ENCODE results near the gene ATL3. TPM values are rescaled to one million over a fixed set of nuclear protein-coding genes. Genes with fewer than 3 reads are reported as not detected.

Gene ATL3
- total and polyA plus RNA-seq, 2 of the 4 experiments (the other 2 are of a cell fraction): 19.9 to 131 TPM

DNA sequence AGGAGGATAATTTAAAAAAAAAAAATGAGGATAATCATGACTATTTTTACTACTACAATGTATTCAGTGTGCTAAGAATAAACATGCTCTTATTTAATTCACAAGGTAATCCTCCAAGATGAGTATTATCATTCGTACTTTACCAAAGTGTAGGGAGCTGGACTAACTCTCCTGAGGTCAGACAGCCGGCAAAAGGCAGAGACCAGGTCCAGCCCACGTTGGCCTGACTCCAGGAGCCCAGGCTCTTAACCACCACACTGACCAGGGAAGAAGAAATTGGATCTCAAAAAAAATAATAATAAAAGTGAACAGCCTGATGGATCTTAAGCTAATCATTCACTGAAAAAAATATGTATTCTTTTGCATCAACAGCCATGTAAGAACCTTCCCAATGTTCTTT, 82.2 kb downstream of the ATL3 start:
- Histone ChIP-seq H3K4ac (ENCODE audit: low read depth, low read length) (no peak overlapping the region), H3K9ac (ENCODE audit: low read depth, low read length) (no peak overlapping the region), H4K20me1 (ENCODE audit: insufficient read depth, low read length) (no peaks in the 10 kb centered on the region), H3K27ac (ENCODE audit: insufficient read depth, low read length) (no peak overlapping the region), H3K36me3 (ENCODE audit: control insufficient read depth, insufficient read depth, low read length) (no peaks in the 10 kb centered on the region), H3K4me1 (ENCODE audit: control insufficient read depth, insufficient read depth, low read length) (no peaks in the 10 kb centered on the region), H3K14ac (replicated peaks; ENCODE audit: low read depth, low read length) (no peak overlapping the region), H3K56ac (ENCODE audit: extremely low read depth, insufficient read depth, low read length) (no peak overlapping the region), H2AK9ac (replicated peaks; ENCODE audit: low read depth, low read length, poor library complexity) (no peak overlapping the region), H3K79me1 (ENCODE audit: low read depth in 1 of 2, low read length in 2 of 2) (no peaks in the 10 kb centered on the region), H2AK5ac (ENCODE audit: low read depth, low read length) (no peak overlapping the region), H2BK15ac (ENCODE audit: low read depth, low read length) (no peak overlapping the region), H2BK120ac (ENCODE audit: low read depth, low read length) (no peak overlapping the region), H3K4me2 (ENCODE audit: low read depth, low read length) (no peak overlapping the region), H3K9me1 (ENCODE audit: insufficient read depth, low read length) (no peaks in the 10 kb centered on the region), H3K23ac (ENCODE audit: low read depth, low read length) (no peak overlapping the region), H3K9me3 (ENCODE audit: control insufficient read depth, insufficient read depth, low read length) (no peaks in the 10 kb centered on the region), H3K18ac (ENCODE audit: low read depth, low read length) (no peak overlapping the region), H2AFZ (replicated peaks; ENCODE audit: low read length, poor library complexity) (no peak overlapping the region), H4K5ac (ENCODE audit: low read depth, low read length) (no peak overlapping the region), H2BK20ac (ENCODE audit: low read depth, low read length) (no peak overlapping the region), H3K27me3 (ENCODE audit: control insufficient read depth, insufficient read depth, low read length) (no peaks in the 10 kb centered on the region), H3K4me3 (ENCODE audit: insufficient read depth, low read depth, low read length) (no peak overlapping the region), H4K91ac (ENCODE audit: insufficient read depth, low read depth, low read length) (no peak overlapping the region), H4K8ac (ENCODE audit: low read depth in 2 of 2, low read length in 2 of 2) (no peak overlapping the region), H2BK5ac (ENCODE audit: low read depth, low read length, poor library complexity, severe bottlenecking) (no peak overlapping the region)
- no CpG with 5 or more reads among the region's 3 CpGs for WGBS, 2 experiments (ENCODE audit: extremely low coverage in 2 of 2, insufficient read length in 1 of 2)
- ChIA-PET POLR2A (ENCODE audit: unreplicated experiment) (no interaction called here), CTCF (interaction anchor here (0.7 to 1.2 kb wide), 2 partner anchors 12 to 152 kb away, joined by 3 to 5 read pairs; no protein-coding TSS in a partner anchor)
- DNase-seq: no peak
- BruUV-seq (replicated peaks): no TSS peak
- intact Hi-C loops (cut with micrococcal nuclease): no loop called here
- in situ Hi-C loops (cut with MboI; ENCODE audit: low sequenced_read_pairs): no loop called here
- dilution Hi-C loops (cut with HindIII; ENCODE audit: low sequenced_read_pairs, unreplicated experiment): no loop called here
- no peak for ATAC-seq (ENCODE audit: low read depth)
- TF ChIP-seq NFE2L2 (IDR thresholded peaks at IDR 0.05; ENCODE audit: low read depth, low read length) (no peak), CHD1 (IDR thresholded peaks at IDR 0.05; ENCODE audit: low read depth, low read length) (no peak), RCOR1 (IDR thresholded peaks at IDR 0.05; ENCODE audit: insufficient replicate concordance, low read length) (no peak), RFX5 (IDR thresholded peaks at IDR 0.05; ENCODE audit: low read depth, low read length) (no peak), CEBPB (IDR thresholded peaks at IDR 0.05; ENCODE audit: low read depth, low read length) (no peak), BHLHE40 (IDR thresholded peaks at IDR 0.05; ENCODE audit: low read depth, low read length) (no peak), USF2 (IDR thresholded peaks at IDR 0.05; ENCODE audit: low read depth, low read length) (no peak), MAZ (IDR thresholded peaks at IDR 0.05; ENCODE audit: borderline replicate concordance, low read depth, low read length) (no peak), MXI1 (IDR thresholded peaks at IDR 0.05; ENCODE audit: borderline replicate concordance, low read depth, low read length) (no peak), FOS (IDR thresholded peaks at IDR 0.05; ENCODE audit: low read depth, low read length) (no peak)
